ENCODE results near the gene SAXO1.

GRCh38 chr9:18893491-18893890 is 139.5 kb downstream of the SAXO1 start:
- TF ChIP-seq CTCF (conservative IDR thresholded peaks at IDR 0.05; ENCODE audit: low read depth, low read length) (no peak), EZH2 (IDR thresholded peaks at IDR 0.05; ENCODE audit: low read length, unreplicated experiment) (no peak)
